ENCODE measurements around the gene RHOBTB1. TPM values are rescaled to one million over a fixed set of nuclear protein-coding genes. Genes with fewer than 3 reads are reported as not detected.

The RHOBTB1 gene
- total RNA-seq, 6 donors from 2014 or later = 10.4 to 28.3 (median 13.7) TPM

DNA sequence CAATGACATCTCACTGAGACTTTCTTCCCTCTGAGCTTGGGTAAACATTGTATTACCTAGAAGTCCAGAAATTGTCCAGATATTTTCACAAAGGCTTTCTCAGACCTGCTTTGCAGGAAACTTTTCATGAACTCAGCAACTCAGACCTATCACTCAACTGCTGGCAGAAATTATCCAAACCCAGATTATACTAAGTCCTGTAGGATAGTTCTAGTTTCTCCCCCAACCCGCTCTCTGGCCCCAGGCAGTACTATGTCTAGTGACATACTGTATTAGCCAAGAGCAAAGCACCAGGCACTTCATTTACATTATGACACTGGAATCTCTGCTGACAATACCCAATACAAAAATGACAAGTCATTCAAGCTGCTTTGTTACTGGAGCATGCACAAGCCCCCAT is 75.0 kb downstream of the RHOBTB1 start:
- no peak overlapping the region for H3K27ac ChIP-seq
- DNase-seq (no peak), ATAC-seq (ENCODE audit: low FRiP score in 2 of 2) (no peak)
- H3K4me1 ChIP-seq = no peaks in the 10 kb centered on the region
- TF ChIP-seq EP300 (IDR thresholded peaks at IDR 0.05) = no peak
- no peak for TF ChIP-seq POLR2A (IDR thresholded peaks at IDR 0.05)
- TF ChIP-seq POLR2AphosphoS5 (IDR thresholded peaks at IDR 0.05) = no peak
- TF ChIP-seq, protein P1, sequence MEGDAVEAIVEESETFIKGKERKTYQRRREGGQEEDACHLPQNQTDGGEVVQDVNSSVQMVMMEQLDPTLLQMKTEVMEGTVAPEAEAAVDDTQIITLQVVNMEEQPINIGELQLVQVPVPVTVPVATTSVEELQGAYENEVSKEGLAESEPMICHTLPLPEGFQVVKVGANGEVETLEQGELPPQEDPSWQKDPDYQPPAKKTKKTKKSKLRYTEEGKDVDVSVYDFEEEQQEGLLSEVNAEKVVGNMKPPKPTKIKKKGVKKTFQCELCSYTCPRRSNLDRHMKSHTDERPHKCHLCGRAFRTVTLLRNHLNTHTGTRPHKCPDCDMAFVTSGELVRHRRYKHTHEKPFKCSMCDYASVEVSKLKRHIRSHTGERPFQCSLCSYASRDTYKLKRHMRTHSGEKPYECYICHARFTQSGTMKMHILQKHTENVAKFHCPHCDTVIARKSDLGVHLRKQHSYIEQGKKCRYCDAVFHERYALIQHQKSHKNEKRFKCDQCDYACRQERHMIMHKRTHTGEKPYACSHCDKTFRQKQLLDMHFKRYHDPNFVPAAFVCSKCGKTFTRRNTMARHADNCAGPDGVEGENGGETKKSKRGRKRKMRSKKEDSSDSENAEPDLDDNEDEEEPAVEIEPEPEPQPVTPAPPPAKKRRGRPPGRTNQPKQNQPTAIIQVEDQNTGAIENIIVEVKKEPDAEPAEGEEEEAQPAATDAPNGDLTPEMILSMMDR (IDR thresholded peaks at IDR 0.05) = no peak
- no peaks in the 10 kb centered on the region for H3K9me3 ChIP-seq
- no peak overlapping the region for H3K4me3 ChIP-seq
- H3K36me3 ChIP-seq = peaks cover 0 to 21% (median 10%) of the 10 kb centered on the region in 4 donors
- 91 to 100% methylated on average over 1 of the region's 1 CpG for WGBS, 2 donors
- no peaks in the 10 kb centered on the region for H3K27me3 ChIP-seq

DNA sequence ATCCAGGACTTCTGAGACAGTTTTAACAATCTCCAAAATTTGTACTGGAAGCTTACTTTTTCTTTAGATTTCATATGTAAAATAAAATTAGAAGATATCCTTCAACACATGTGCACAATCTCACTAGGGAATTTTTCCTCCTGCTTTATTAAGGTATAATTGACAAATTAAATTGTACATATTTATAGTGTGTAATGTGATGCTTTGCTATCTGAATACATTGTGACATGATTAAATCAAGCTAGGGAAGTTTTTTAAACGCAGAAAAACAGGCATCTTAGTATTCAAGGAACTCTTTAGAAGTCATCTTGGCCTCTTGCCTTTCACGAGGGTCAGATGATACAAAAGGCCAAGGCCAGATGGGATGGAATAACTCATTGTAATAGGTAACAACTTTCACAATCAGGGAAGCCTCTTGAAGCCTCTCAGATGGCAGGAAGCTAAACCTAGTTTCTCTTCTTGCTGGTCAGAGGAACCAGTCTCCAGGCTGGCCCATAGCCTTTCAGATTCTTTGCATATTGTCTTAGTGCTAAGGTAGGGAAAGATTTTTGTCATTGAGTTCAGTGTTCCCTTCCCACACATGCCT is 78.7 kb downstream of the RHOBTB1 start:
- Histone ChIP-seq H3K9me3 (no peaks in the 10 kb centered on the region), H3K4me3 (no peak overlapping the region), H3K27me3 (no peaks in the 10 kb centered on the region), H3K36me3 (peaks cover 0 to 7% (median 2%) of the 10 kb centered on the region in 4 donors), H3K4me1 (no peaks in the 10 kb centered on the region), H3K27ac (no peak overlapping the region)
- DNase-seq (no peak), ATAC-seq (ENCODE audit: low FRiP score in 2 of 2) (no peak)
- TF ChIP-seq POLR2A (IDR thresholded peaks at IDR 0.05) = no peak
- TF ChIP-seq EP300 (IDR thresholded peaks at IDR 0.05) = no peak
- TF ChIP-seq, protein P1 (IDR thresholded peaks at IDR 0.05) = no peak
- TF ChIP-seq POLR2AphosphoS5 (IDR thresholded peaks at IDR 0.05) = no peak
- 53 to 66% methylated on average over 2 of the region's 2 CpGs for WGBS, 2 donors

DNA sequence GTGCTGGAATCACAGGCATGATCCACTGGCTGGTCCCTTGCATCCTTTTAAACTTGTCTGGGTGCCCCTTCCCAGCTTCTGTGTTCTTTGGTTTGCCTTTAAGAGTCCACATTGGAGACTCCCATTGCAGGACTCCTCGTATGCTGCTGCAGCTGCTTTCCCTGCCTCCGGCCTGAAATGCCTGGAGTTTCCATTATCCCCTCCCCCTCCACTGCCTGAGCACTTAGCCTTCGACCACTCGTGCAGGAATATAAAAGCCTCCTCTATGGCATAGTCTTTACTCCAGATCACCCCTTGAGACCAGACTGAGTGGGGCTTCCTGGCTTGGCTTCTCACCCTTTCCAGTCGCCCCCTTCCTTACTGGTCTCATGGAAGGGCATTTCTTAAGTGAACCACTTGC is 80.2 kb downstream of the RHOBTB1 start:
- ATAC-seq (ENCODE audit: low FRiP score in 2 of 2) = no peak
- no peaks in the 10 kb centered on the region for H3K9me3 ChIP-seq
- H3K27ac ChIP-seq = no peak overlapping the region
- no peak for DNase-seq
- no peaks in the 10 kb centered on the region for H3K4me1 ChIP-seq
- TF ChIP-seq, protein P1 (IDR thresholded peaks at IDR 0.05) = no peak
- no peak for TF ChIP-seq POLR2AphosphoS5 (IDR thresholded peaks at IDR 0.05)
- TF ChIP-seq POLR2A (IDR thresholded peaks at IDR 0.05) = no peak
- TF ChIP-seq EP300 (IDR thresholded peaks at IDR 0.05) = no peak
- no peaks in the 10 kb centered on the region for H3K36me3 ChIP-seq
- no peak overlapping the region for H3K4me3 ChIP-seq
- no peaks in the 10 kb centered on the region for H3K27me3 ChIP-seq
- WGBS, 2 donors = 83 to 94% methylated on average over 5 of the region's 5 CpGs

DNA sequence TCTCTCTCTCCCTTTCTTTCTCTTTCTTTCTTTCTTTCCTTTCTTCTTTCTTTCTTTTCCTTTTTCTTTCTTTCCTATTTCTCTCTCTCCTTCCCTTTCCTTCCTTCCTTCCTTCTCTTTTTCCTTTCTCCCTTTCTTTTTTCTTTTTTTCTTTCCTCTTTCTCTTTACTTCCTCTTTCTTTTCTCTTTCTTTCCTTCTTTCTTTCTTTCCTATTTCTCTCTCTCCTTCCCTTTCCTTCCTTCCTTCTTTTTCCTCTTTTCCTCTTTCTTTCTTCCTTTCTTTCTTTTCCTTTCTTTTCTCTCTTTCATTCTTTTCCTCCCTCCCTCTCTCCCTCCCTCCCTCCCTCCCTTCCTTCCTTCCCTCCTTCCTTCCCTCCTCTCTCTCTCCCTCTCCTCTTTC is 81.5 kb downstream of the RHOBTB1 start:
- Histone ChIP-seq H3K27ac (no peak overlapping the region), H3K36me3 (no peaks in the 10 kb centered on the region), H3K27me3 (no peaks in the 10 kb centered on the region), H3K4me1 (no peaks in the 10 kb centered on the region), H3K9me3 (no peaks in the 10 kb centered on the region), H3K4me3 (no peak overlapping the region)
- TF ChIP-seq EP300 (IDR thresholded peaks at IDR 0.05) (no peak), POLR2A (IDR thresholded peaks at IDR 0.05) (no peak), POLR2AphosphoS5 (IDR thresholded peaks at IDR 0.05) (no peak)
- TF ChIP-seq, protein P1 (IDR thresholded peaks at IDR 0.05) = no peak
- DNase-seq (no peak), ATAC-seq (ENCODE audit: low FRiP score in 2 of 2) (no peak)

DNA sequence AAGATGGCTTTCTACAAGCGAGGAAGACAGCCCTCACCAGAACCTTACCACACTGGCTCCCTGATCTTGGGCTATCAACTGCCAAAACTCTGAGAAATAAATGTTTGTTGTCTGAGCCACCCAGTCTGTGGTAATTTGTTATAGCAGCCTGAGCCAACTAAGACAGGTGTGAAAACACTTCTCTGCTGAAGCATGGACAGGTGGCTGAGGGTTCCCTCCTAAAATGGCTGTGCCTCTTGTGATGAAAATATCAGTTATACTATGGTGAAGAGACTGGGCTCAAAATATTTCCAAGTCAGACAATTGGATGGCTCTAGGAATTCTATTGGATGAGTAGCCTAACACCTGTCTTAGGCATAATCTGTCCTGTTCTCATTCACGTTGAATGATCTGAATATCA is 87.6 kb downstream of the RHOBTB1 start:
- TF ChIP-seq POLR2A (IDR thresholded peaks at IDR 0.05) (no peak), POLR2AphosphoS5 (IDR thresholded peaks at IDR 0.05) (no peak), EP300 (IDR thresholded peaks at IDR 0.05) (no peak)
- TF ChIP-seq, protein P1 (IDR thresholded peaks at IDR 0.05) = no peak
- WGBS, 2 donors = 93 to 95% methylated on average over 2 of the region's 2 CpGs
- Histone ChIP-seq H3K36me3 (no peaks in the 10 kb centered on the region), H3K4me1 (no peaks in the 10 kb centered on the region), H3K4me3 (no peak overlapping the region), H3K27ac (no peak overlapping the region), H3K27me3 (no peaks in the 10 kb centered on the region), H3K9me3 (peaks cover 0 to 7% (median 0%) of the 10 kb centered on the region in 4 donors)
- ATAC-seq (ENCODE audit: low FRiP score in 2 of 2) (no peak), DNase-seq (no peak)

Measured in upper lobe of left lung (tissue), 6 donors.